Panc1 (cell line): ENCODE data around the gene STARD9. TPM values are rescaled to one million over a fixed set of nuclear protein-coding genes. Genes with fewer than 3 reads are reported as not detected.

Source experiments
- ATAC-seq: fragments of 200-7000 bp; cut with Tn5 transposase; 2 replicates; pipeline ENCODE4 v1.9.1; 2020; ENCODE audit warnings: mild to moderate bottlenecking, moderate library complexity
- BruUV-seq: library from RNA; stranded (reverse); fragments of 400-500 nt; replicated peaks from 2 replicates; lab custom pipeline; 2021; lab: Mats Ljungman, UMichigan
- CTCF ChIA-PET: fragments of 300-600 bp; sonication (Branson Sonifier 250); formaldehyde crosslinking; loops from one replicate; lab custom pipeline; 2022; ENCODE audit warnings: antibody characterized with exemption; lab: Charles Lee
- POLR2A ChIA-PET: fragments of 300-600 bp; sonication (Branson Sonifier 250); formaldehyde crosslinking; loops from one replicate; lab custom pipeline; 2022; ENCODE audit warnings: antibody characterized with exemption; lab: Charles Lee
- DNase-seq: peaks from one replicate; pipeline ENCODE4 v3.0.0-alpha.2; 2010; ENCODE audit warnings: low read depth, low spot score
- H3K27ac ChIP-seq: 2 replicates; pipeline ENCODE4 v1.5.1; 2011; ENCODE audit warnings: mild to moderate bottlenecking, low read length, inconsistent platforms
- H3K27me3 ChIP-seq: fragments of 200-500 bp; sonication (Bioruptor generic); 2 replicates; pipeline ENCODE4 v1.6.0; 2014; ENCODE audit warnings: low read length, inconsistent platforms; ENCODE audit not compliant: control insufficient read depth, insufficient read depth
- H3K36me3 ChIP-seq: fragments of 200-500 bp; sonication (Bioruptor generic); 2 replicates; pipeline ENCODE4 v1.5.1; 2014; ENCODE audit warnings: inconsistent platforms, mild to moderate bottlenecking, low read length, moderate library complexity; ENCODE audit not compliant: control insufficient read depth, insufficient read depth
- H3K4me1 ChIP-seq: 2 replicates; pipeline ENCODE4 v1.5.1; 2011; ENCODE audit warnings: inconsistent platforms, mild to moderate bottlenecking, low read length, moderate library complexity; ENCODE audit not compliant: control insufficient read depth, insufficient read depth
- H3K4me3 ChIP-seq, 2 experiments: 2 replicates each; pipeline ENCODE4 v1.5.1; 2011 to 2012; ENCODE audit warnings: low read depth in 2 of 2, low read length in 2 of 2, mild to moderate bottlenecking in 2 of 2, inconsistent platforms in 1 of 2, moderate library complexity in 1 of 2
- H3K9me3 ChIP-seq: fragments of 200-500 bp; sonication (Bioruptor generic); 2 replicates; pipeline ENCODE4 v1.5.1; 2014; ENCODE audit warnings: low read depth, mild to moderate bottlenecking, inconsistent platforms, low read length, moderate library complexity; ENCODE audit not compliant: control insufficient read depth, insufficient read depth
- CTCF ChIP-seq: fragments of 450-650 bp; IDR thresholded peaks from 2 replicates; pipeline ENCODE4 v1.5.1; 2017; ENCODE audit warnings: mild to moderate bottlenecking
- POLR2AphosphoS5 ChIP-seq: IDR thresholded peaks from 2 replicates; pipeline ENCODE4 v1.6.1; 2012; ENCODE audit warnings: mild to moderate bottlenecking, low read depth, low read length, moderate library complexity
- REST ChIP-seq, 2 experiments: IDR thresholded peaks; 2 replicates each; pipeline ENCODE4 v1.6.1; 2011 to 2012; ENCODE audit warnings: low read depth in 2 of 2, control low read depth in 1 of 2, low read length in 1 of 2, mild to moderate bottlenecking in 1 of 2, moderate library complexity in 1 of 2; ENCODE audit not compliant: insufficient read depth in 1 of 2
- SIN3A ChIP-seq: IDR thresholded peaks from 2 replicates; pipeline ENCODE4 v1.6.1; 2012; ENCODE audit warnings: low read depth, mild to moderate bottlenecking, low read length, moderate library complexity, borderline replicate concordance; ENCODE audit not compliant: insufficient read depth
- TCF7L2 ChIP-seq: IDR thresholded peaks from 2 replicates; pipeline ENCODE4 v1.6.1; 2011; ENCODE audit warnings: mild to moderate bottlenecking, low read depth, low read length, inconsistent platforms
- in situ Hi-C: cut with HindIII; loops from 2 replicates; pipeline ENCODE4 v1.10.0; 2016; ENCODE audit warnings: low sequenced_read_pairs, low pct_unique_long_range_greater_than_20kb
- intact Hi-C: fragments of 100-400 bp; cut with micrococcal nuclease; formaldehyde crosslinking; loops from one replicate; pipeline ENCODE4 v1.10.0; 2022; ENCODE audit not compliant: unreplicated experiment
- total RNA-seq: library from RNA; stranded (reverse); gene quantifications from one replicate; pipeline ENCODE4 v1.2.1, GENCODE V29; 2021; ENCODE audit not compliant: unreplicated experiment

Gene STARD9
- total RNA-seq, 1 experiment from 2014 or later, result 13.4 TPM

- POLR2A ChIA-PET, result no interaction called here
- Histone ChIP-seq H3K36me3 (no peaks in the 10 kb centered on the region), H3K4me3 (no peak overlapping the region), H3K27me3 (no peaks in the 10 kb centered on the region), H3K27ac (no peak overlapping the region), H3K9me3 (no peaks in the 10 kb centered on the region), H3K4me1 (no peaks in the 10 kb centered on the region)
- intact Hi-C loops (no loop called here), in situ Hi-C loops (no loop called here)
- ATAC-seq (no peak), DNase-seq (no peak)
- CTCF ChIA-PET, result no interaction called here
- BruUV-seq, result no TSS peak
- TF ChIP-seq CTCF (no peak), POLR2AphosphoS5 (no peak), SIN3A (no peak), REST (IDR thresholded peaks at IDR 0.05; ENCODE audit: insufficient read depth in 1 of 2, low read depth in 2 of 2, low read length in 1 of 2) (no peak), TCF7L2 (no peak)
Measured at GRCh38 chr15:42741710-42742109, 166.3 kb downstream of the STARD9 start.

DNA sequence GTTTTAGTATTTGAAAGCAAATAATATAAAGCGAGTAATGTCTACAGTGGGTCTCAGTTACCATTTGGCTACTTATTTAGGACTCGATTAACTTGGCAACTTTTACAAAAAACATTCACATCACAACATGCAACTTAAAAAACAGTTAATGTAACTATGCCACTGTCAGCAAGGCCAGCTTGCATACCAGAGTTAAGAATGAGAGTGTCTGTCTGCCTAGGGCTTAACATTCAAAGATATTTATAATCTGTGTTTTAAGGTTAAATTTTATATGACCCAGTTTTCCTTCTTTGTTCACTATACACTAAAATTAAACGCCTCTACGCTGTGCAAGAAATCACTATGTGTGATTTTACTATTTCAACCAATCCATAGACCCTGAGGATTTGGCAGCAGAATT, 166.7 kb downstream of the STARD9 start:
- BruUV-seq, result no TSS peak
- intact Hi-C loops (no loop called here), in situ Hi-C loops (no loop called here)
- CTCF ChIA-PET, result no interaction called here
- no peak for DNase-seq
- no peak for ATAC-seq
- TF ChIP-seq REST (IDR thresholded peaks at IDR 0.05; ENCODE audit: insufficient read depth in 1 of 2, low read depth in 2 of 2, low read length in 1 of 2) (no peak), SIN3A (no peak), POLR2AphosphoS5 (no peak), TCF7L2 (no peak), CTCF (no peak)
- Histone ChIP-seq H3K9me3 (no peaks in the 10 kb centered on the region), H3K4me1 (no peaks in the 10 kb centered on the region), H3K27me3 (no peaks in the 10 kb centered on the region), H3K4me3 (no peak overlapping the region), H3K36me3 (no peaks in the 10 kb centered on the region), H3K27ac (no peak overlapping the region)
- POLR2A ChIA-PET, result no interaction called here
